ENCODE results near the gene COMMD1.

DNA sequence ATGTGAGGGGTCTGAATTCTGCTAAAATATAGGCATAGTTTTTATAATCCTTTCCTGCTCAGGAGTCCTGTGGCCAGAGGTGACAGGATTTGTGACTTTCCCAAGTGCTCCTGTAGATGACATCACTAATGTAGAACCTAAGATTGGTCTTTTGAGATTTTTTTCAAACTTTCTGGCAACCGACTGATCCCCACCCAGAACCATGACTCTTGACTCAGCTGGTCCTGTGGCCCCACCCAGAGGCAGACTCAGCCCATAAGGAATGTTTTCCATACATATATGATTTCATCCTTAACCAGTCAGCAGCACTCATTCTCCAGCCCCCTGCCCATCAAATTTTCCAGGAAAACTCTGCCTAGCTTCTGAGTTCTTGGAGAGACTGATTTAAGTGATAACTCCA is 46.8 kb downstream of the COMMD1 start:
- TF ChIP-seq CTCF (IDR thresholded peaks at IDR 0.05; ENCODE audit: insufficient read depth, low read length, poor library complexity, severe bottlenecking) = no peak
- TF ChIP-seq EZH2phosphoT487 (conservative IDR thresholded peaks at IDR 0.05; ENCODE audit: low read length) = no peak

Data from SU-DHL-6 (cell line).